A549 (cell line): ENCODE measurements around the gene ASB13. TPM values are rescaled to one million over a fixed set of nuclear protein-coding genes. Genes with fewer than 3 reads are reported as not detected.

Source experiments
- ATAC-seq, 2 experiments: fragments of 200-7000 bp in 1 of 2; fragments of >200 bp in 1 of 2; cut with Nextera tagmentation in 1 of 2; cut with Tn5 transposase in 1 of 2; 3 replicates each; pipeline versions ENCODE4 v1.8.0 to v1.9.1; 2018 to 2020; ENCODE audit warnings: mild to moderate bottlenecking in 1 of 2, moderate library complexity in 1 of 2
- CTCF ChIA-PET: fragments of 300-600 bp; sonication (Branson Sonifier 250); formaldehyde crosslinking; extraction: SDS; loops from one replicate; lab custom pipeline; 2021; ENCODE audit warnings: antibody characterized with exemption, inconsistent platforms; lab: Yijun Ruan, JAX
- POLR2A ChIA-PET: fragments of 350-600 bp; formaldehyde crosslinking; extraction: SDS; loops from one replicate; lab custom pipeline; 2021; ENCODE audit warnings: antibody characterized with exemption, inconsistent platforms; lab: Yijun Ruan, JAX
- DNase-seq, 2 experiments: peaks; one replicate each; pipeline versions ENCODE4 v3.0.0 to v3.0.0-alpha.2; 2011 to 2016; ENCODE audit warnings: low read depth in 1 of 2, low spot score in 1 of 2
- FAIRE-seq: peaks from 2 replicates; lab custom pipeline; 2011; peaks lifted over from hg19 to GRCh38; lab: Jason Lieb, UNC
- H3K27ac ChIP-seq, 2 experiments: fragments of >200 bp; sonication (Bioruptor Twin); formaldehyde crosslinking; 3 replicates each; pipeline ENCODE4 v1.5.1; 2016 to 2017
- H3K4me1 ChIP-seq: fragments of >200 bp; sonication (Bioruptor Twin); formaldehyde crosslinking; 3 replicates; pipeline ENCODE4 v1.6.1; 2016
- H3K4me2 ChIP-seq: fragments of >200 bp; sonication (Bioruptor Twin); formaldehyde crosslinking; 3 replicates; pipeline ENCODE4 v1.6.1; 2016
- H3K4me3 ChIP-seq: fragments of >200 bp; sonication (Bioruptor Twin); formaldehyde crosslinking; 3 replicates; pipeline ENCODE4 v1.5.1; 2016
- H3K9me3 ChIP-seq: fragments of >200 bp; sonication (Bioruptor Twin); formaldehyde crosslinking; 3 replicates; pipeline ENCODE4 v1.6.1; 2016
- ATOH8 ChIP-seq: fragments of 250-450 bp; sonication (Bioruptor Pico); IDR thresholded peaks from 2 replicates; pipeline ENCODE4 v1.5.0; 2020; ENCODE audit warnings: low read depth, mild to moderate bottlenecking, moderate library complexity
- CBX8 ChIP-seq: fragments of 200-600 bp; sonication (generic); IDR thresholded peaks from 2 replicates; pipeline ENCODE4 v1.6.1; 2016
- CHD2 ChIP-seq: fragments of 150-350 bp; IDR thresholded peaks from 2 replicates; pipeline ENCODE4 v1.6.1; 2014; ENCODE audit warnings: low read length; ENCODE audit not compliant: partially characterized antibody
- E2F6 ChIP-seq: IDR thresholded peaks from 2 replicates; pipeline ENCODE4 v1.6.1; 2012; ENCODE audit warnings: low read depth, borderline replicate concordance
- EHMT2 ChIP-seq: fragments of 200-600 bp; sonication (generic); IDR thresholded peaks from 2 replicates; pipeline ENCODE4 v1.6.1; 2016; ENCODE audit warnings: antibody characterized with exemption, low read depth, mild to moderate bottlenecking, moderate library complexity
- ELK1 ChIP-seq: fragments of 150-350 bp; IDR thresholded peaks from 2 replicates; pipeline ENCODE4 v1.6.1; 2014; ENCODE audit warnings: low read depth, mild to moderate bottlenecking, low read length
- FOSB ChIP-seq: fragments of 250-450 bp; sonication (Bioruptor Pico); IDR thresholded peaks from 2 replicates; pipeline ENCODE4 v1.5.0; 2020; ENCODE audit warnings: mild to moderate bottlenecking, moderate library complexity
- FOSL2 ChIP-seq, 2 experiments: fragments of 450-650 bp in 1 of 2; fragments of >200 bp in 1 of 2; sonication (Bioruptor Twin) in 1 of 2; formaldehyde crosslinking; IDR thresholded peaks; 2 replicates each; pipeline versions ENCODE4 v1.5.0 to v1.6.1; 2016 to 2020; ENCODE audit warnings: mild to moderate bottlenecking in 1 of 2, moderate library complexity in 1 of 2
- HEYL ChIP-seq: fragments of 250-450 bp; sonication (Bioruptor Pico); IDR thresholded peaks from 2 replicates; pipeline ENCODE4 v1.8.0; 2021; ENCODE audit warnings: mild to moderate bottlenecking, moderate library complexity
- HOXB5 ChIP-seq: fragments of 250-450 bp; sonication (Bioruptor Pico); IDR thresholded peaks from 2 replicates; pipeline ENCODE4 v1.5.0; 2020; ENCODE audit warnings: mild to moderate bottlenecking, moderate library complexity
- KDM1A ChIP-seq: fragments of 200-600 bp; sonication (generic); IDR thresholded peaks from 2 replicates; pipeline ENCODE4 v1.6.1; 2016; ENCODE audit warnings: low read depth, mild to moderate bottlenecking
- MAZ ChIP-seq: fragments of 150-350 bp; IDR thresholded peaks from 2 replicates; pipeline ENCODE4 v1.6.1; 2014; ENCODE audit warnings: antibody characterized with exemption, low read depth, low read length, borderline replicate concordance
- MYC ChIP-seq: IDR thresholded peaks from 2 replicates; pipeline ENCODE4 v1.6.1; 2012; ENCODE audit warnings: mild to moderate bottlenecking, inconsistent platforms, low read length, improper control_type of control experiment, borderline replicate concordance
- NFE2L2 ChIP-seq: fragments of 150-350 bp; conservative IDR thresholded peaks from 2 replicates; pipeline ENCODE4 v1.6.1; 2014; ENCODE audit warnings: low read length
- RARB ChIP-seq: fragments of 250-450 bp; sonication (Bioruptor Pico); IDR thresholded peaks from 2 replicates; pipeline ENCODE4 v1.8.0; 2021; ENCODE audit warnings: mild to moderate bottlenecking, moderate library complexity
- RCOR1 ChIP-seq: fragments of 150-350 bp; IDR thresholded peaks from 2 replicates; pipeline ENCODE4 v1.6.1; 2014; ENCODE audit warnings: antibody characterized with exemption, low read length, low read depth
- RNF2 ChIP-seq: fragments of 200-600 bp; sonication (generic); IDR thresholded peaks from 2 replicates; pipeline ENCODE4 v1.6.1; 2016; ENCODE audit warnings: low read depth, mild to moderate bottlenecking, antibody characterized with exemption, moderate library complexity, borderline replicate concordance
- SREBF2 ChIP-seq: fragments of 450-650 bp; IDR thresholded peaks from 2 replicates; pipeline ENCODE4 v1.6.1; 2014; ENCODE audit warnings: mild to moderate bottlenecking, moderate library complexity
- USF2 ChIP-seq: fragments of 450-650 bp; IDR thresholded peaks from 2 replicates; pipeline ENCODE4 v1.6.1; 2014; ENCODE audit warnings: antibody characterized with exemption
- ZC3H11A ChIP-seq: fragments of 450-650 bp; IDR thresholded peaks from 2 replicates; pipeline ENCODE4 v1.6.1; 2014; ENCODE audit warnings: antibody characterized with exemption, mild to moderate bottlenecking
- ZFP36 ChIP-seq: fragments of 450-650 bp; IDR thresholded peaks from 2 replicates; pipeline ENCODE4 v1.6.1; 2014; ENCODE audit warnings: borderline replicate concordance; ENCODE audit not compliant: partially characterized antibody
- WGBS: methylation state at CpG from one replicate; pipeline ENCODE4 v1.1.6; 2017; ENCODE audit errors: missing lambda C conversion rate; 5-methylcytosine and 5-hydroxymethylcytosine counted together
- polyA plus RNA-seq, 4 experiments: library from polyadenylated mRNA; depleted of rRNA in 3 of 4; stranded (reverse); fragments of >200 nt; fragmentation: RNase III in 1 of 4; extraction: RNeasy Plus Mini Kit Qiagen cat#74134 plus additional on column Dnase treatment in 1 of 4; gene quantifications; 2 replicates in 3 of 4; 3 replicates in 1 of 4; pipeline ENCODE4 v1.2.3, GENCODE V29; 2011 to 2017

ASB13 gene
- polyA plus RNA-seq, 2 of the 4 experiments (the other 2 are of a cell fraction), result 10.9 to 12.9 TPM

GRCh38 chr10:5615316-5615715, 51.1 kb downstream of the ASB13 start:
- Histone ChIP-seq H3K27ac (peak overlapping the region; percentile 57 to 91), H3K9me3 (no peaks in the 10 kb centered on the region), H3K4me2 (peak overlapping the region; percentile 48), H3K4me1 (peaks cover 54% of the 10 kb centered on the region), H3K4me3 (no peak overlapping the region)
- 14% methylated on average over 7 of the region's 7 CpGs for WGBS
- ATAC-seq (peak in 1 of 2 experiments; percentile 36; a peak in 3 of 6 replicates), DNase-seq (peak in 1 of 2 experiments; percentile 69), FAIRE-seq (peak; percentile 49)
- CTCF ChIA-PET, result interaction anchor here (0.7 to 15.5 kb wide), 10 partner anchors 8 to 800 kb away, joined by 3 to 432 read pairs (median 3); no protein-coding TSS in a partner anchor
- TF ChIP-seq SREBF2, result no peak
- no peak for TF ChIP-seq MYC
- no peak for TF ChIP-seq RCOR1
- TF ChIP-seq E2F6, result no peak
- no peak for TF ChIP-seq MAZ
- POLR2A ChIA-PET, result interaction anchor here (1.0 kb wide), 1 partner anchor 169 kb away, joined by 6 read pairs; no protein-coding TSS in a partner anchor

- Histone ChIP-seq H3K4me1 (peaks cover 59% of the 10 kb centered on the region), H3K4me3 (no peak overlapping the region), H3K9me3 (no peaks in the 10 kb centered on the region), H3K27ac (peak overlapping the region; percentile 57 to 91), H3K4me2 (peak overlapping the region; percentile 48)
- TF ChIP-seq HEYL (CRISPR knock-in tag), result no peak
- TF ChIP-seq RNF2, result no peak
- no peak for TF ChIP-seq ZFP36
- no peak for TF ChIP-seq RARB
- TF ChIP-seq HOXB5 (CRISPR knock-in tag), result no peak
- no peak for TF ChIP-seq ELK1
- no peak for TF ChIP-seq CBX8
- TF ChIP-seq ATOH8 (CRISPR knock-in tag), result no peak
- FAIRE-seq (no peak), DNase-seq (no peak), ATAC-seq (no peak)
- POLR2A ChIA-PET, result interaction anchor here (1.2 kb wide), 1 partner anchor 168 kb away, joined by 4 read pairs; no protein-coding TSS in a partner anchor
- CTCF ChIA-PET, result interaction anchor here (1.5 to 15.5 kb wide), 4 partner anchors 9 to 799 kb away, joined by 6 to 432 read pairs (median 24); no protein-coding TSS in a partner anchor
- WGBS, result 86% methylated on average over 4 of the region's 4 CpGs
These were observed 52.2 kb downstream of the ASB13 start for GRCh38 chr10:5614155-5614721.

GRCh38 chr10:5613481-5614154, 52.8 kb downstream of the ASB13 start:
- ChIA-PET CTCF (interaction anchor here (1.5 to 15.5 kb wide), 4 partner anchors 10 to 171 kb away, joined by 3 to 432 read pairs (median 24); no protein-coding TSS in a partner anchor), POLR2A (interaction anchor here (1.2 kb wide), 1 partner anchor 167 kb away, joined by 4 read pairs; no protein-coding TSS in a partner anchor)
- peak overlapping the region; percentile 57 to 91 for H3K27ac ChIP-seq
- peaks cover 66% of the 10 kb centered on the region for H3K4me1 ChIP-seq
- no peaks in the 10 kb centered on the region for H3K9me3 ChIP-seq
- TF ChIP-seq CBX8 (no peak), ZFP36 (no peak), FOSB (no peak), SREBF2 (no peak), MYC (no peak), USF2 (no peak), RARB (no peak), NFE2L2 (no peak), CHD2 (no peak), E2F6 (no peak), EHMT2 (no peak), ZC3H11A (no peak), KDM1A (no peak), FOSL2 (IDR thresholded peaks at IDR 0.05) (no peak), FOSL2 (CRISPR knock-in tag; IDR thresholded peaks at IDR 0.05) (no peak)
- FAIRE-seq, result no peak
- WGBS, result 87% methylated on average over 11 of the region's 13 CpGs
- no peak for ATAC-seq
- no peak overlapping the region for H3K4me3 ChIP-seq
- H3K4me2 ChIP-seq, result peak overlapping the region; percentile 48
- no peak for DNase-seq
